ENCODE data around the gene TMEM219.

The TMEM219 gene

GRCh38 chr16:29974291-29975133 is 12.6 kb downstream of the TMEM219 start:
- H3K23ac ChIP-seq (ENCODE audit: low read depth, low read length, poor library complexity), result no peak overlapping the region
- no peak overlapping the region for H4K91ac ChIP-seq (ENCODE audit: low read depth, low read length, poor library complexity)
- peaks cover 24 to 54% of the 10 kb centered on the region in 2 donors for H3K36me3 ChIP-seq (replicated peaks in 1 of 2; ENCODE audit: control insufficient read depth in 2 of 2, insufficient read depth in 2 of 2, low read length in 2 of 2)
- H2AK5ac ChIP-seq (ENCODE audit: low read depth, low read length), result no peak overlapping the region
- peak overlapping the region; percentile 87 for H2AFZ ChIP-seq (ENCODE audit: low read length)
- H3K4me1 ChIP-seq (ENCODE audit: control insufficient read depth in 2 of 2, insufficient read depth in 1 of 2, low read depth in 1 of 2, low read length in 2 of 2), result peaks cover 18 to 23% of the 10 kb centered on the region in 2 donors
- peak overlapping the region; percentile 91 for H3K9ac ChIP-seq (ENCODE audit: low read depth, low read length, poor library complexity)
- H4K8ac ChIP-seq (ENCODE audit: low read depth, low read length), result no peak overlapping the region
- no CpG with 5 or more reads among the region's 31 CpGs for WGBS, 2 donors (ENCODE audit: extremely low coverage in 2 of 2, insufficient read length in 2 of 2, insufficient replicate concordance in 1 of 2)
- H3K27ac ChIP-seq (replicated peaks; ENCODE audit: low read length), result no peak overlapping the region
- no peak overlapping the region for H2BK120ac ChIP-seq (ENCODE audit: low read depth, low read length)
- peak overlapping the region; percentile 78 to 97 for H3K4me3 ChIP-seq (ENCODE audit: low read length in 2 of 2)
- H3K14ac ChIP-seq (ENCODE audit: low read length), result no peak overlapping the region
- H3K79me1 ChIP-seq (ENCODE audit: low read depth, low read length), result peaks cover 13% of the 10 kb centered on the region
- H2BK15ac ChIP-seq (ENCODE audit: low read length), result no peak overlapping the region
- no peak overlapping the region for H3K4ac ChIP-seq (ENCODE audit: low read length)
- no peaks in the 10 kb centered on the region for H3K27me3 ChIP-seq (ENCODE audit: control insufficient read depth in 3 of 3, insufficient read depth in 3 of 3, low read depth in 1 of 3, low read length in 3 of 3)
- DNase-seq (ENCODE audit: low spot score), result no peak
- H2BK5ac ChIP-seq (ENCODE audit: low read length), result peak overlapping the region; percentile 78
- H3K4me2 ChIP-seq (ENCODE audit: insufficient read depth, low read length, poor library complexity, severe bottlenecking), result peak overlapping the region; percentile 80
- H3K9me3 ChIP-seq (replicated peaks in 1 of 2; ENCODE audit: control insufficient read depth in 2 of 2, insufficient read depth in 1 of 2, low read depth in 1 of 2, low read length in 2 of 2), result peaks cover 9 to 10% of the 10 kb centered on the region in 2 donors
- H3K18ac ChIP-seq (ENCODE audit: low read length), result peak overlapping the region; percentile 46
- H2BK12ac ChIP-seq (ENCODE audit: low read length), result no peak overlapping the region

GRCh38 chr16:29975134-29975538 is 13.3 kb downstream of the TMEM219 start:
- Histone ChIP-seq H4K8ac (ENCODE audit: low read depth, low read length) (no peak overlapping the region), H3K14ac (ENCODE audit: low read length) (no peak overlapping the region), H3K36me3 (replicated peaks in 1 of 2; ENCODE audit: control insufficient read depth in 2 of 2, insufficient read depth in 2 of 2, low read length in 2 of 2) (peaks cover 26 to 54% of the 10 kb centered on the region in 2 donors), H3K79me1 (ENCODE audit: low read depth, low read length) (peaks cover 13% of the 10 kb centered on the region), H2BK5ac (ENCODE audit: low read length) (no peak overlapping the region), H3K4me3 (ENCODE audit: low read length in 2 of 2) (peak overlapping the region; percentile 78 to 97), H3K9me3 (replicated peaks in 1 of 2; ENCODE audit: control insufficient read depth in 2 of 2, insufficient read depth in 1 of 2, low read depth in 1 of 2, low read length in 2 of 2) (peaks cover 9 to 10% of the 10 kb centered on the region in 2 donors), H2BK120ac (ENCODE audit: low read depth, low read length) (no peak overlapping the region), H2AFZ (ENCODE audit: low read length) (no peak overlapping the region), H3K4me2 (ENCODE audit: insufficient read depth, low read length, poor library complexity, severe bottlenecking) (peak overlapping the region; percentile 80), H2BK12ac (ENCODE audit: low read length) (no peak overlapping the region), H3K4ac (ENCODE audit: low read length) (no peak overlapping the region), H3K9ac (ENCODE audit: low read depth, low read length, poor library complexity) (no peak overlapping the region), H3K27me3 (ENCODE audit: control insufficient read depth in 3 of 3, insufficient read depth in 3 of 3, low read depth in 1 of 3, low read length in 3 of 3) (no peaks in the 10 kb centered on the region), H2BK15ac (ENCODE audit: low read length) (no peak overlapping the region), H2AK5ac (ENCODE audit: low read depth, low read length) (no peak overlapping the region), H4K91ac (ENCODE audit: low read depth, low read length, poor library complexity) (no peak overlapping the region), H3K27ac (replicated peaks; ENCODE audit: low read length) (no peak overlapping the region), H3K18ac (ENCODE audit: low read length) (no peak overlapping the region), H3K4me1 (ENCODE audit: control insufficient read depth in 2 of 2, insufficient read depth in 1 of 2, low read depth in 1 of 2, low read length in 2 of 2) (peaks cover 18 to 23% of the 10 kb centered on the region in 2 donors), H3K23ac (ENCODE audit: low read depth, low read length, poor library complexity) (no peak overlapping the region)
- no CpG with 5 or more reads among the region's 5 CpGs for WGBS, 2 donors (ENCODE audit: extremely low coverage in 2 of 2, insufficient read length in 2 of 2, insufficient replicate concordance in 1 of 2)
- DNase-seq (ENCODE audit: low spot score), result no peak

- H3K79me1 ChIP-seq (ENCODE audit: low read depth, low read length), result peaks cover 13% of the 10 kb centered on the region
Observed at GRCh38 chr16:29975811-29976511, 14.1 kb downstream of the TMEM219 start.

More at GRCh38 chr16:29975811-29976511, 14.1 kb downstream of the TMEM219 start:
- no peak overlapping the region for H3K14ac ChIP-seq (ENCODE audit: low read length)
- no peak overlapping the region for H2AK5ac ChIP-seq (ENCODE audit: low read depth, low read length)
- H3K9ac ChIP-seq (ENCODE audit: low read depth, low read length, poor library complexity), result peak overlapping the region; percentile 13
- no peak overlapping the region for H3K23ac ChIP-seq (ENCODE audit: low read depth, low read length, poor library complexity)
- no peak overlapping the region for H2BK15ac ChIP-seq (ENCODE audit: low read length)
- no peak overlapping the region for H2BK120ac ChIP-seq (ENCODE audit: low read depth, low read length)
- peak overlapping the region in 1 of 2 donors; percentile 78 for H3K4me3 ChIP-seq (ENCODE audit: low read length in 2 of 2)
- H2BK12ac ChIP-seq (ENCODE audit: low read length), result no peak overlapping the region
- H3K27me3 ChIP-seq (ENCODE audit: control insufficient read depth in 3 of 3, insufficient read depth in 3 of 3, low read depth in 1 of 3, low read length in 3 of 3), result no peaks in the 10 kb centered on the region
- no peak overlapping the region for H3K18ac ChIP-seq (ENCODE audit: low read length)
- H3K36me3 ChIP-seq (replicated peaks in 1 of 2; ENCODE audit: control insufficient read depth in 2 of 2, insufficient read depth in 2 of 2, low read length in 2 of 2), result peaks cover 30 to 63% of the 10 kb centered on the region in 2 donors
- no CpG with 5 or more reads among the region's 6 CpGs for WGBS, 2 donors (ENCODE audit: extremely low coverage in 2 of 2, insufficient read length in 2 of 2, insufficient replicate concordance in 1 of 2)
- no peak overlapping the region for H4K91ac ChIP-seq (ENCODE audit: low read depth, low read length, poor library complexity)
- H3K4me2 ChIP-seq (ENCODE audit: insufficient read depth, low read length, poor library complexity, severe bottlenecking), result peak overlapping the region; percentile 19
- H3K4ac ChIP-seq (ENCODE audit: low read length), result no peak overlapping the region
- no peak overlapping the region for H2AFZ ChIP-seq (ENCODE audit: low read length)
- no peak for DNase-seq (ENCODE audit: low spot score)
- H3K9me3 ChIP-seq (replicated peaks in 1 of 2; ENCODE audit: control insufficient read depth in 2 of 2, insufficient read depth in 1 of 2, low read depth in 1 of 2, low read length in 2 of 2), result peaks cover 9 to 10% of the 10 kb centered on the region in 2 donors
- H4K8ac ChIP-seq (ENCODE audit: low read depth, low read length), result no peak overlapping the region
- no peak overlapping the region for H3K27ac ChIP-seq (replicated peaks; ENCODE audit: low read length)
- H3K4me1 ChIP-seq (ENCODE audit: control insufficient read depth in 2 of 2, insufficient read depth in 1 of 2, low read depth in 1 of 2, low read length in 2 of 2), result peaks cover 18 to 23% of the 10 kb centered on the region in 2 donors
- no peak overlapping the region for H2BK5ac ChIP-seq (ENCODE audit: low read length)
